Panc1 (cell line): ENCODE data around the gene IL31RA. TPM values are rescaled to one million over a fixed set of nuclear protein-coding genes. Genes with fewer than 3 reads are reported as not detected.

Source experiments
- ATAC-seq: fragments of 200-7000 bp; cut with Tn5 transposase; 2 replicates; pipeline ENCODE4 v1.9.1; 2020; ENCODE audit warnings: mild to moderate bottlenecking, moderate library complexity
- BruUV-seq: library from RNA; stranded (reverse); fragments of 400-500 nt; replicated peaks from 2 replicates; lab custom pipeline; 2021; lab: Mats Ljungman, UMichigan
- CTCF ChIA-PET: fragments of 300-600 bp; sonication (Branson Sonifier 250); formaldehyde crosslinking; loops from one replicate; lab custom pipeline; 2022; ENCODE audit warnings: antibody characterized with exemption; lab: Charles Lee
- POLR2A ChIA-PET: fragments of 300-600 bp; sonication (Branson Sonifier 250); formaldehyde crosslinking; loops from one replicate; lab custom pipeline; 2022; ENCODE audit warnings: antibody characterized with exemption; lab: Charles Lee
- DNase-seq: peaks from one replicate; pipeline ENCODE4 v3.0.0-alpha.2; 2010; ENCODE audit warnings: low read depth, low spot score
- H3K27ac ChIP-seq: 2 replicates; pipeline ENCODE4 v1.5.1; 2011; ENCODE audit warnings: mild to moderate bottlenecking, low read length, inconsistent platforms
- H3K27me3 ChIP-seq: fragments of 200-500 bp; sonication (Bioruptor generic); 2 replicates; pipeline ENCODE4 v1.6.0; 2014; ENCODE audit warnings: low read length, inconsistent platforms; ENCODE audit not compliant: control insufficient read depth, insufficient read depth
- H3K36me3 ChIP-seq: fragments of 200-500 bp; sonication (Bioruptor generic); 2 replicates; pipeline ENCODE4 v1.5.1; 2014; ENCODE audit warnings: inconsistent platforms, mild to moderate bottlenecking, low read length, moderate library complexity; ENCODE audit not compliant: control insufficient read depth, insufficient read depth
- H3K4me1 ChIP-seq: 2 replicates; pipeline ENCODE4 v1.5.1; 2011; ENCODE audit warnings: inconsistent platforms, mild to moderate bottlenecking, low read length, moderate library complexity; ENCODE audit not compliant: control insufficient read depth, insufficient read depth
- H3K4me3 ChIP-seq, 2 experiments: 2 replicates each; pipeline ENCODE4 v1.5.1; 2011 to 2012; ENCODE audit warnings: low read depth in 2 of 2, low read length in 2 of 2, mild to moderate bottlenecking in 2 of 2, inconsistent platforms in 1 of 2, moderate library complexity in 1 of 2
- H3K9me3 ChIP-seq: fragments of 200-500 bp; sonication (Bioruptor generic); 2 replicates; pipeline ENCODE4 v1.5.1; 2014; ENCODE audit warnings: low read depth, mild to moderate bottlenecking, inconsistent platforms, low read length, moderate library complexity; ENCODE audit not compliant: control insufficient read depth, insufficient read depth
- POLR2AphosphoS5 ChIP-seq: IDR thresholded peaks from 2 replicates; pipeline ENCODE4 v1.6.1; 2012; ENCODE audit warnings: mild to moderate bottlenecking, low read depth, low read length, moderate library complexity
- SIN3A ChIP-seq: IDR thresholded peaks from 2 replicates; pipeline ENCODE4 v1.6.1; 2012; ENCODE audit warnings: low read depth, mild to moderate bottlenecking, low read length, moderate library complexity, borderline replicate concordance; ENCODE audit not compliant: insufficient read depth
- TCF7L2 ChIP-seq: IDR thresholded peaks from 2 replicates; pipeline ENCODE4 v1.6.1; 2011; ENCODE audit warnings: mild to moderate bottlenecking, low read depth, low read length, inconsistent platforms
- in situ Hi-C: cut with HindIII; loops from 2 replicates; pipeline ENCODE4 v1.10.0; 2016; ENCODE audit warnings: low sequenced_read_pairs, low pct_unique_long_range_greater_than_20kb
- intact Hi-C: fragments of 100-400 bp; cut with micrococcal nuclease; formaldehyde crosslinking; loops from one replicate; pipeline ENCODE4 v1.10.0; 2022; ENCODE audit not compliant: unreplicated experiment
- total RNA-seq: library from RNA; stranded (reverse); gene quantifications from one replicate; pipeline ENCODE4 v1.2.1, GENCODE V29; 2021; ENCODE audit not compliant: unreplicated experiment
- TF ChIP-seq, protein P1 (sequence below), 2 experiments: IDR thresholded peaks; 2 replicates each; pipeline ENCODE4 v1.6.1; 2011 to 2012; ENCODE audit warnings: low read depth in 2 of 2, control low read depth in 1 of 2, low read length in 1 of 2, mild to moderate bottlenecking in 1 of 2, moderate library complexity in 1 of 2; ENCODE audit not compliant: insufficient read depth in 1 of 2
- TF ChIP-seq, protein P2 (sequence below): fragments of 450-650 bp; IDR thresholded peaks from 2 replicates; pipeline ENCODE4 v1.5.1; 2017; ENCODE audit warnings: mild to moderate bottlenecking

Gene IL31RA
- total RNA-seq, 1 experiment from 2014 or later = 3.1 TPM

DNA sequence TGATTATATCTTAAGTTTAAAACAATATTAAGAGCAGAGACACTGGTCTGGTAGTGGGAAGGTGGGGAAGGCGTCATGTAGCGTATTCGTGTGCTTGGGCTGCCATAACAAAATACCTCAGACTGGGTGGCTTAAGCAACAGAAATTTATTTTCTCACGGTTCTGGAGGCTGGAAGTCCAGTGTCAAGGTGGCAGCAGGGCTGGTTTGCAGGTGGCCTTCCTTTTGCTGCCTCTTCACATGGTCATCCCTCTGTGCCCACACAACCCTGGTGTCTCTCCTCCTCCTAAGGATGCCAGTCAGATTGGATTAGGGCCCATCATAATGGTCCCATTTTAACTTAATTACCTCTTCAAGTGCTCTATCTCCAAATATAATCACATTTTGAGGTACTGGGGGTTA lies 9.6 kb downstream of the IL31RA start:
- intact Hi-C loops = no loop called here
- BruUV-seq = no TSS peak

DNA sequence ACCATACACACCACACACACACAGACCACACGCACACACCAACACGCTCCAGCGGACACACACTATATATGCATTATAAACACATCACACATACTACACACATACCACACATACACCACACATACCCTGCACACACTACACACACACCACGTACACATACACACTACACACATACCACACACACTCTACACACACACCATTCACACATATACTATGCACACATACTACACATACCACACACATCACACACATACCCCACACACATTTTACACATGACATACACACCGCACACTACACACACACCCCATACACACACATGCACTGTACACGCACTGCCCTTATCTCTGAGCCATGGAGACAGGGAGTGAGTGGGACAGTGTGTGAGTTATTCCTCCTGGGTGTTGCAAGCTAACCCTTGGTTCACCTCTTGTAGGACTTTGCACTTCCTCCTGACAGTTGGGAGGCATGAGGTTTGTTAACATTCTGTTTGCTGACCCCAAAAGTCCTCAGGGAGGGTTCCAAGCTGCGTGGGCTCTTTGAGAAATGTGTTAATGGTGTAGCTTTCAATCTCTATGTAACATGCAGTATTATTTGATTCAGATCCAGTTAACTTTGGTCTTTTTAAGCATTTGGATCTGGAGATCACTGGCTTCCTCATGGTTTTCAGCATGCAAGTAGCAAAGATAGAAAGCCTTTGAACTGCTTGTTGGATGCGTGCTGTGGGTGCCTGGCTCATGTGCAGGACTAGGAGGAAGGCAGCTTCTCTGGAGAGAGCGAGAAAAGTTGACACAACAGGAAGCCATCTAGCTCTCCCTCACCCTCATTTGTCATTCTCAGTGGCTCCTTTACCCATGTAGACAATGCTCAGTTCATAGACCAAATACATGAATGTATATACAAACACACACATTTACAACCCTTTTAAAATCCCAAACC lies 13.7 kb downstream of the IL31RA start:
- CTCF ChIA-PET = no interaction called here
- no peak for DNase-seq

More for the DNA sequence above, 9.6 kb downstream of the IL31RA start:
- ChIA-PET POLR2A (no interaction called here), CTCF (no interaction called here)
- in situ Hi-C loops = no loop called here
- TF ChIP-seq SIN3A = no peak
- no peak for TF ChIP-seq TCF7L2
- no peaks in the 10 kb centered on the region for H3K27me3 ChIP-seq
- DNase-seq (no peak), ATAC-seq (no peak)
- H3K9me3 ChIP-seq = no peaks in the 10 kb centered on the region
- H3K4me1 ChIP-seq = no peaks in the 10 kb centered on the region
- no peak overlapping the region for H3K4me3 ChIP-seq
- no peak overlapping the region for H3K27ac ChIP-seq
- no peaks in the 10 kb centered on the region for H3K36me3 ChIP-seq

More for the DNA sequence above, 13.7 kb downstream of the IL31RA start:
- H3K4me3 ChIP-seq = no peak overlapping the region
- in situ Hi-C loops (no loop called here), intact Hi-C loops (no loop called here)
- H3K27me3 ChIP-seq = no peaks in the 10 kb centered on the region
- no peak for ATAC-seq
- BruUV-seq = no TSS peak
- H3K27ac ChIP-seq = no peak overlapping the region
- TF ChIP-seq POLR2AphosphoS5 (no peak), SIN3A (no peak), TCF7L2 (no peak)
- TF ChIP-seq, protein P1, sequence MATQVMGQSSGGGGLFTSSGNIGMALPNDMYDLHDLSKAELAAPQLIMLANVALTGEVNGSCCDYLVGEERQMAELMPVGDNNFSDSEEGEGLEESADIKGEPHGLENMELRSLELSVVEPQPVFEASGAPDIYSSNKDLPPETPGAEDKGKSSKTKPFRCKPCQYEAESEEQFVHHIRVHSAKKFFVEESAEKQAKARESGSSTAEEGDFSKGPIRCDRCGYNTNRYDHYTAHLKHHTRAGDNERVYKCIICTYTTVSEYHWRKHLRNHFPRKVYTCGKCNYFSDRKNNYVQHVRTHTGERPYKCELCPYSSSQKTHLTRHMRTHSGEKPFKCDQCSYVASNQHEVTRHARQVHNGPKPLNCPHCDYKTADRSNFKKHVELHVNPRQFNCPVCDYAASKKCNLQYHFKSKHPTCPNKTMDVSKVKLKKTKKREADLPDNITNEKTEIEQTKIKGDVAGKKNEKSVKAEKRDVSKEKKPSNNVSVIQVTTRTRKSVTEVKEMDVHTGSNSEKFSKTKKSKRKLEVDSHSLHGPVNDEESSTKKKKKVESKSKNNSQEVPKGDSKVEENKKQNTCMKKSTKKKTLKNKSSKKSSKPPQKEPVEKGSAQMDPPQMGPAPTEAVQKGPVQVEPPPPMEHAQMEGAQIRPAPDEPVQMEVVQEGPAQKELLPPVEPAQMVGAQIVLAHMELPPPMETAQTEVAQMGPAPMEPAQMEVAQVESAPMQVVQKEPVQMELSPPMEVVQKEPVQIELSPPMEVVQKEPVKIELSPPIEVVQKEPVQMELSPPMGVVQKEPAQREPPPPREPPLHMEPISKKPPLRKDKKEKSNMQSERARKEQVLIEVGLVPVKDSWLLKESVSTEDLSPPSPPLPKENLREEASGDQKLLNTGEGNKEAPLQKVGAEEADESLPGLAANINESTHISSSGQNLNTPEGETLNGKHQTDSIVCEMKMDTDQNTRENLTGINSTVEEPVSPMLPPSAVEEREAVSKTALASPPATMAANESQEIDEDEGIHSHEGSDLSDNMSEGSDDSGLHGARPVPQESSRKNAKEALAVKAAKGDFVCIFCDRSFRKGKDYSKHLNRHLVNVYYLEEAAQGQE (IDR thresholded peaks at IDR 0.05; ENCODE audit: insufficient read depth in 1 of 2, low read depth in 2 of 2, low read length in 1 of 2) = no peak
- TF ChIP-seq, protein P2, sequence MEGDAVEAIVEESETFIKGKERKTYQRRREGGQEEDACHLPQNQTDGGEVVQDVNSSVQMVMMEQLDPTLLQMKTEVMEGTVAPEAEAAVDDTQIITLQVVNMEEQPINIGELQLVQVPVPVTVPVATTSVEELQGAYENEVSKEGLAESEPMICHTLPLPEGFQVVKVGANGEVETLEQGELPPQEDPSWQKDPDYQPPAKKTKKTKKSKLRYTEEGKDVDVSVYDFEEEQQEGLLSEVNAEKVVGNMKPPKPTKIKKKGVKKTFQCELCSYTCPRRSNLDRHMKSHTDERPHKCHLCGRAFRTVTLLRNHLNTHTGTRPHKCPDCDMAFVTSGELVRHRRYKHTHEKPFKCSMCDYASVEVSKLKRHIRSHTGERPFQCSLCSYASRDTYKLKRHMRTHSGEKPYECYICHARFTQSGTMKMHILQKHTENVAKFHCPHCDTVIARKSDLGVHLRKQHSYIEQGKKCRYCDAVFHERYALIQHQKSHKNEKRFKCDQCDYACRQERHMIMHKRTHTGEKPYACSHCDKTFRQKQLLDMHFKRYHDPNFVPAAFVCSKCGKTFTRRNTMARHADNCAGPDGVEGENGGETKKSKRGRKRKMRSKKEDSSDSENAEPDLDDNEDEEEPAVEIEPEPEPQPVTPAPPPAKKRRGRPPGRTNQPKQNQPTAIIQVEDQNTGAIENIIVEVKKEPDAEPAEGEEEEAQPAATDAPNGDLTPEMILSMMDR = no peak
- POLR2A ChIA-PET = no interaction called here
- H3K4me1 ChIP-seq = peaks cover 12% of the 10 kb centered on the region; the same call in 1 of the 2 replicates
- no peaks in the 10 kb centered on the region for H3K9me3 ChIP-seq
- no peaks in the 10 kb centered on the region for H3K36me3 ChIP-seq
